Activated CD4-positive, CD25-positive, alpha-beta regulatory T cell (primary cell): ENCODE results near the gene CCL3.
"Not testable (repeated sequence)": the region's sequence is repeated elsewhere in the genome, so short reads cannot be mapped to it uniquely, and the experiment has no call there.

Source experiments
- DNase-seq, 4 experiments: peaks; one replicate each; lab custom pipeline; 2025; lab: John Stamatoyannopoulos, UW

CCL3 gene

DNA sequence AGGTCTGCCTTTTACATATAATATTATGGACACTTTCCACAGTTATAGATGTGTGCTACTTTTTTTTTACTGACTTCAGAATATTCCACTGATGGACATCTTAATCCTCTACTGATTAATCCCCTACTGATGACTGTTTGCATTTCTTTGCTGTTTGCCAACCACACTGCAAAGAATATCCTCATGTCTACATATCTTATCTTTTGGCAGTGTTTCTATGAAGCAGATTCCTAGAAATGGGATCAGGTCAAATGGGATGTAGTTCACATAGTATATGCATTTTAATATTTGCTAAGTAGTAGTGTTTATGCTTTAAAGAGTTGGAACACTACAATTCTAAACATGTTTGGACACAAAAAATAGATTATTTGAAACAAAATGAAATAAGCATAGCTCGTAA lies 3.2 kb downstream of the CCL3 start:
- no peak for DNase-seq

DNA sequence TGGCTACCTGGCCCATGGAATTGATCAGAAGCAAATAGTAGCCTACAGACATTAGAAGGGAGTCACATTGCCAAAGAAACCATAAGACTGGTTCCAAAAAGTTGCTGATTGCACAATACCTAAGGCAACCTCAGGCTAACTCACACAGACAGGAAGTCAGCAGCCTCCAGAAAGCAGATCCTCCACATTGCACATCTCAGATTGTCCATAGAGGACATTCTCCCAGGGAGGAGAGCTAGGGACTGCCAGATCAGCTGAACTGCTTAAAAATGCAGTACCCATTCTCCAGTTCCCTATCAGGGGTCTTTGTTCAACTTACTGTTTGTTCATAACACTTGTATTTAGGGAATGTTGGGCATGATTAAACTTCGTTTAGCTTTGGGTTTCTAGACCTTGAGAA lies 4.2 kb downstream of the CCL3 start:
- no peak for DNase-seq

DNA sequence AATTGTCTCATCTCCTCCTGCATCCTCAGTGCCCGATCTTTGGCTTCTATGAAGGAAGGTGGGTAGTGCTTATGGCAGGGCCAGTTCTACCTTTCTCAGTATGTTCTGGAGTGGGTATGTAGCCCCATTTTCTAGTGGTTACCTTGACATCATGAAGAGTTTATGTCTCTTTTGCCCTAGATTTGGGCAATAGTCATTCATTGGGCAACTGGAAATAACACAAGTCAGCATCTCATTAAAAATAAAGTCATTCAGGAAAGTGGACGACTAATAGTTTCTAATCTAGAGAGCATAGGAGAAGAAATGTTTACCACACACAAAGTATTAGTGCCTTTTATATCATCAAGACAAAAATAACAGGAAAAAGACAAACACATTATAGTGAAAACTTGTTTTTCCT lies 6.3 kb downstream of the CCL3 start:
- not testable (repeated sequence) for DNase-seq

DNA sequence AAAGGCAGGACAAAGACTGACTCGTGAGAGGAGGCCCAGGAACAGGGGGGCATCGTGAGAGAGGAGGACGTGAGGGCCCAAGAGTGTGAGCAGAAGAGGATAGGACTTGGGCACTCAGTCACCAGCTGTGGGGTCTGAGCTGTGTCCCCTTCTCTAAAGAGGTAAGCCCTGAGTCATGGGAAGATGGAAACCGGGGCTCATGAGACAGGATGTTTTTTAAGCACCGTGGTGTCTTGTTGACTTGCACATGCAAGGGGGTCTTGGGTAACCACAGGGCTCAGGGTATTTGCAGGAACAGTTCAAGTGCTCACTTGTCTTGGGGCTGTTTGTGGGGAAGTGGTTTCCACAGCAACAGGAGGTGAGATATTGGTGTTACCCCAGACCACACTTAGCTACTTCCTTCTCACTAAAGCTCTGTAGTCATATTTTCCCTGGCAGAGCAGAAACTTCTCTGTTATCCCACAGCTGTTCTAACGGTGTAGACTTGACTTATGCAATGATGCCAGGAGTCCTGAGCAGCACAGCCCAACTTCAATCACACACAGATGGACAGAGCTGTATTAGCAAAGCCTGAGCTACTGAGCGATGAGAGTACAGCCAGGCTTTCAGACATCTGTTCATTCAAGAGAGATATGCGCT lies 7.3 kb downstream of the CCL3 start:
- not testable (repeated sequence) for DNase-seq

DNA sequence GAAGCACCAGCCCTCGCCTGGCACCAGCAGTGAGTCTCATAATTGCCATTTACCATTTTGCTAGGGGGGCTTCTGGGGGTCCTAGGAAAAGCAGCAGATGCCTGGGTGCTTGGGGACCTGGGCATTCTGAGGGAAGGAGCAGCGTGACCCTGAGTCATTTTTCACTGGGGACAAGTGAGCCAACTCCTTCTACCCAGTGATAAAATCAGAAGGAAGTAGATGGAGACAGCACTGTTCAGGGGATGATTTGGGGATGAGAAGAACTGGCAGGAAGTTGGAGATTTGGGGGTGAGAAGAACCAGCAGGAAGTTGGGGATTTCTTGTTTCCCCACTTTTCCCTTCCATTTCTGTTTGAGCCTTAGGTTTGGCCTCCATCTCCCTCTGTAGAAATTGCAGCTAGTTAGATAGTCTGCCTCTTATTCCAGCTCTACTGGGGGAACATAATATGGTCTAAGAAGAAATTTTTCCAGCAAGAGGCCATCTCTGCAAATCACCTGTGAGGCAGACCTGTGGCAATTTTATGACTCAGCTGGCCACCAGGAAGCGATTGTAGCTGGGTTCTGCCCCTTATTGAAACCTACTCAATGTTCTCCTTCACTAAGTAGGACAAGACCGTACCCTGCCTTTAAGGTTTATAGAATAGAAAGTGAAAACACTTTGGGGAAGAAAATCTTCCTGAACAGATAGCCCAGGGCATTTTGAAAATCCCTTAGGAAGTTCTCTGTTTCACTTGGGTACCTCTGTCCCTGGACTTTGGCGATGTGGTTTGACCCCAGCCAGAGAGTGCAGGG lies 8.1 kb downstream of the CCL3 start:
- not testable (repeated sequence) for DNase-seq

DNA sequence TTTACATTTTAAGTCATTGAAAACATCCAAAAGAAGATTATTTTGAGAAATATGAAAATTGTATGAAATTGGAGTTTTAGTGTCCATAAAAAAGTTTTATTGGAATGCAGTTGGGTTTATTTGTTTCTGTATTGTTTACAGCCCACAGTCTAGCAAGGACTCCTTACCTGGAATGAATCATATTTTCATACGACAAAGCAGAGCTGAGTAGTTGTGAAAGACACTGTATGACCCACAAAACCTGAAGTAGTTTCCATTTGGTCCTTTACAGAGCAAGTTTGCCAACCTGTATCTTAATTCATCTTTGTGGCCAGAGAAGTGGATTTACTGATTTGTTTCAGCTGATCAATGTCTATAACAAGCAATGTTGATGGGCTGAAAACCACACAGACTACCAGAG lies 15.6 kb downstream of the CCL3 start:
- no peak for DNase-seq

DNA sequence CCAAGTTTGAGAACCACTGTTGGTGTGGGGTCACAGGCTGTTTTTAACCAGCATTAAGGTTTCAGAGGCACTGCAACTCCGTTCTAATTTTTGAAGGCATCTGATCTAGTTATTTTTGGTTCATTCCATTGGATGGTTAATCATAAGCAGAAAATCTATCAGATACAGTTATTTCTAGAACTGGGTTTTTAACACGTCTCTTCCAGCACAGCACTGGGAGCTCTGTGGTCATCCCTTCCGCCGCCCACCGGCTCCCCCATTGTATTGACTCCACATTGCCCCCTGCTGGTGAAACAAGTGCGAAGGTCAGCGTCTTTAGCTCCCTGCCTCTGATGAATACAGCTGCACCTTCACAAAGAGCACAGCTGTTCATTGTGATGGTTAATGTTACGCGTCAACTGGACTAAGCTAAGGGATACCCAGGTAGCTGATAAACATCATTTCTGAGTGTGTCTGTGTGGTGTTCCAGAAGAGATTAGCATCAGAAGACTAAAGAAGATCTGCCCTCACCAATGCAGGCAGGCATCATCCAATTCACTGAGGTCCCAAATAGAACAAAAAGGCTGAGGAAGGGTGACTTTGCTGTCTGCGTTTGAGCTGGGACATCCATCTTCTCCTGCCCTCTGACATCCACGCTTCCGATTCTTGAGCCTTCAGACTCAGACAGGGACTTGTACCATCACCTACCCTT lies 17.4 kb downstream of the CCL3 start:
- DNase-seq = peak in 3 of 4 experiments; percentile 4 to 35 (median 9)

DNA sequence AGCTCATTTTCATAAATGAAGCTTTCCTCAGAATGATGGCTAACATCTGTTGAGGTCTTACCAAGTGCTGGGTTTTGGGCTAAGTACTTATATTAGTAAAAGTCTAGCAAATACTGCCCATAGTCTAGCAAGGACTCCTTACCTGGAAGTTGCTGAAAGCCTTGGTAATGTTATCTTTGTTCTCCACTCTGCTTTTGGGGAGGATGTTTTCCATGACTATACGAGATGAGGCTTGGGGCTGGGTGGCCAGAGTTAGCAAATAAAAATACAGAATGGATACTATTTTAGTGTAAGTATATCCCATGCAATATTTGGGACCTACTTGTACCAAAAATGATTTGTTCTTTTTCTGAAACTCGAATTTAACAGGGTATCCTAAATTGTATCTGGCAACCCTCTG lies 18.2 kb downstream of the CCL3 start:
- DNase-seq = no peak

DNA sequence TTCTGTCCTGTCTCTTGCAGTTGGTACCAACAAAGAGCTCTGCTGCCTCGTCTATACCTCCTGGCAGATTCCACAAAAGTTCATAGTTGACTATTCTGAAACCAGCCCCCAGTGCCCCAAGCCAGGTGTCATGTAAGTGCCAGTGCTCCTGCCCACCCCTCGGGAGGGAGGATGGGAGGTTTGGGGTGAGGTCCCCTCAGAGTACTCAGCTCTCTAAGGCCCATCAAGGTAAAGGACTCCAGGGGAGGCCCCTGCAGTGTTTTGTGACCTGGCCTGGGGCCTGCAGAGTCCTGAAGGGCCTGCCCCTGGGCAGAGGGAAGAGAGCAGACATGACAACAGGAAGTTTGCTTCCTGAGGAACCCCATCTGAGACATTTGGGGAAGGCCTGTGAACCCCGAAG lies 19.5 kb downstream of the CCL3 start:
- no peak for DNase-seq

DNA sequence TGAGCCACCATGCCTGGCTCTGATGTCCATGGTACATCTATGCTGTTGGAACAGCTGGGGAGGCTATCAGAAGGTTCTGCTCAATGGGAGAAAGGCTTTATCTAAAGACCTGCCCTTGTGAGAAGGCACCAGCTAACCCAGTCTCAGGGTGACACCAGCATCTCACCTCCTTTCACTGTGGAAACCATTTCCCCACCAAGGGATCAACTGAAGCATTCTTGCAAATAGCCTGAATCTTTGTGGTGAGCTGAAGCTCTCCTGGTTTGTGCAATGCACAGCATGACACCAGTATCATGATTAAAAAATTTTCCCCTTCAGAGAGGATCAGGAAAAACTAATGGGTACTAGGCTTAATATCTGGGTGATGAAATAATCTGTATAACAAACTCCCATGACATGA lies 20.8 kb downstream of the CCL3 start:
- DNase-seq = no peak

DNA sequence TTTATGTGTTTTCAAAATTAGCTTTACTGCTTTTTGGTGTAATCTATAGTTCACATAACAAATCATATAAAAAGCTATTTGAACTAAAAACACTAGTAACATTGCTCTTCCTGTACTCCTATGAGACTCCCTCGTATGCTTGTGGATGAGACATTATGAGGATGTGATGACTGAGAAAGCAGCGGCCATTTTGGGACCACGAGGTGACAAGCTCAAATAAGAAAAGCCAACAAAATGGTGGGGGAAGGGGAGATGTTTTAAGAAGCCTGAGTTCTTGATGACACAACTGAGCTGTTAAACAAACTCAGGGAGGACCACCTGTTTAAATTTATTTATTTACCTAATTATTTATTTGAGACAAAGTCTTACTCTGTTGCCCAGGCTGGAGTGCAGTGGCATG lies 21.4 kb downstream of the CCL3 start:
- DNase-seq = no peak

DNA sequence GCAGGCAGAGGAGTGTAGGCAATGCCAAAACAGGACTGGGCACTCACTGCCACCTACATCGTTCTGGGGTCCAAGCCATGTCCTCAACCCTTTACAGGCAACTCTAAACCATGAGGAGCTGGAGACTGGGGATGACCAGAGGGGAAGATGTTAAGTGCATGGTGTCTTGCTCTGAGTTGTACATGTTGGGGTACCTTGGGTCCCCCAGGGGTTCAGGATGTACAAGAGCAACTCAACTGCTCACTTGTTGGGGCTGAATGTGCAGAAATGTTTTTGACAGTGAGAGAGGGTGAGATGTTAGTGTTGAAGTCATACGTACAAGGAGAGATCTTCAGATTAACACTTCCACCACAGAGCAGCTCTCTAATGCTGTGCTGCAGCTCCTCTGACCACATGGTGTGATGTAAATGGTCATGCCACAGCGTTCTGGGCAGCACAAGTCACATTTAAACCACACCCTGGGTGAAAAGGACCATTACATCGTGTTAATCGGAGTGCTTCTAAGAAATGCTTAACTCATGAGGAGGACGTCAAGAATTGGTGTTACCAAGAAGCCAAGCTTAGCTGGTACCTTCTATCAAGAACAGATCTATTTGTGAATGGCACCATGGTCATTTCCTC lies 23.5 kb downstream of the CCL3 start:
- DNase-seq = no peak

DNA sequence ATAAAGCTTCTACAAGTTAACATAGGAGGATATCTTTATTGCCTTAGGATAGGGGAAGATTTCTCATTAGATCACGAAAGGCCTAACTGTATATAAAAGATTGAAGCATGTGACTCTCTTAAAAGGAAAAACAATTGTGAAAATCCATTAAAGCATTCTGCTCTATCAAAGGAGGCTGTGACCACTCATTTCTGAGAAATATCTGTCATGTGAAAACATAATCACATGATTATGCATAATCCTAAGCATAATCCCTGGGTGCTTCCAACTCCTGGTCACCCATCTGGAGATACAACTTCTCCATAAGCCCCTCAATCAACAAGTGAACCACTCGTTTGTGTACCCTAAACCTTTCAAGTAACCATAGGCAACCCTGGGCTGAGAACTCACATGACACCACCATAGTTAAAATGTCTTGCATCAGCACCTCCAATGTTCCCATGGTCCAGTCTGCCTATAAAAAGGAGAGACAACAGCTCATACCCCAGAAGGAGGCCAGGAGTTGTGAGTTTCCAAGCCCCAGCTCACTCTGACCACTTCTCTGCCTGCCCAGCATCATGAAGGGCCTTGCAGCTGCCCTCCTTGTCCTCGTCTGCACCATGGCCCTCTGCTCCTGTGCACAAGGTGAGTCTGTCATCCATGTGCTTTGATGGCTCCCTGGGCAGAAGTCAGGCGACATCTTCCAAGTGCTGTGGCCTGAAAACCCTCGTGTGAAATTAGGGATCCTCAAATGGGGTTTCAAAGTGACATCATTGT lies 26.0 kb downstream of the CCL3 start, which contains the start of gene CCL18:
CCL18 (plus strand) TSS at position 487 of the 756 bp plus-strand sequence; CDS start at position 558, 71 bp downstream.
- DNase-seq = no peak

DNA sequence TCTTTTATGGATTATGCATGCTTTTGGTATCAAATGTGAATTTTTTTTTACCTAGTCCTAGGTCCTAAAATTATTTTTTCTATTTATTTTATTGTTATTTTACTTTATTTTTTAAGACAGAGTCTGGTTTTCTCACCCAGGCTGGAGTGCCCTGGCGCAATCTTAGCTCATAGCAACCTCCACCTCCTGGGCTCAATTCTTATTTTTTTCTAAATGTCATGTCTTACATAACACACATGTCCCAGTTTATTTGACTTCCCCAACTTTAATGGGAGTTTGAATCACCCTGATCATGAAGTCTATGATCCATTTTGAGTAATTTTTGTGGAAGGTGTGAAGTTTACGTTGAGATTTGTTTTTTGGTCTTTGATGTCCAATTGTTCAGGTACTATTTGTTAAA lies 29.1 kb downstream of the CCL3 start:
- DNase-seq = no peak

DNA sequence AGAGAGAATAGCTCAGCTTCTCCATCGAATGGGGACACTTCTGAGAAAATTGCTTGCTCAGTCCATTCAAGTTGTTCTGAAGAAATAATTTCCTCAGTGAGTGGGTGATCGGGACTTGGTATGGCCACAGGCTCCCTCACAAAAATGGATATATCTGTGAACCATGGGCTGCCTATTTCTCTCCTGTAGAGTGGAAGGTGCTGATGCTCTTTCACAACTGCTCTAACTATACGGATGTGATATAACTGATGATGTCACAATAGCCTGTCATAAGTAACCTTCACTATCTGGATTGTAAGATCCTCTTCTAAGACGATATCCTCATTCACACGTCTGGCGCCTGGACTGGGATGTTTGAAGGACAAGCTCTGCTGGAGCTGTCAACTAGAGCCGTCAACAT lies 30.5 kb downstream of the CCL3 start:
- no peak for DNase-seq

DNA sequence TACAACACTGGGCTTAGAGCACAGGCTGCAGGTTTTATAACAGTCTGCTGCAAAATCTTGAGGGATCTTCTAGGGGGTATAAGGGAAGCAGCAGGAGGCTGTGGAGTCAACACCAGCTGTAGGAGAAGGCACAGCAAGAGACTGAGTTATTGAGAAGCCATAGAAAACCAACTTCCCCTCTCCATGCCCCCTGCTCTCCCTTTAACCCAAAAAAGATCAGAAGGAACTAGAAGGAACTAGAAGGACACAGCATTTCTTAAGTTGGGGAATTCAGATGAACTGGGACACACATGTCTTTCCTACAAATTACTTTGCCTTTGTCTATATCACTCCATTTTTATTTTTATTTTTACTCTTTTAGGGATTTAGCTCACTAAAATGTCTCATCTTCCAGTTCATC lies 32.0 kb downstream of the CCL3 start:
- no peak for DNase-seq

DNA sequence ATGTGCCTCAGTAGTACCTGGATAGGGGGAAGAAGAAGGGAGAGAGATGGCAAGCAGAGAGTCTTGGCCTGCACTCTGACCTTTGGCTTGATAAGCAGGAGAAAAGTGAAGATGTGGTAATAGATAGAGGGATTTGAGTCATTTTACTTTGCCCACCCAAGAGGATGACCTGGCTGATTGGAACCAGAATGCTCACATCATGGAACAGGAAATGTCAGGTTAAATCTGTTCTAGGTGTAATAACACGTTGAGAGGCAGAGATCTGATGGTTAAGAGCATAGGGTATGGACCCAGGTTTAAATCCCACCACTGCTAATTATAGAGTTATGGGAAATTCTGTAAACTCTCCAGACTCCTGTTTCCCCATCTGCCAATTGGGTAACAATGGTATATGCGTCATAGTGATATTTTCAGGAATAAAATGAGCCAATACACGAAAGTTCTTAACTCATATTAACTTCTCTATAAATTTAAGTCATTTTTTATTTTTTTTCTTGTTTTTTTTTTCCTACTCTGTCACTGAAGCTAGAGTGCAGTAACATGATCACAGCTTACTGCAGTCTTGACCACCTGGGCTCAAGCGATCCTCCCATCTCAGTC lies 33.9 kb downstream of the CCL3 start:
- DNase-seq = no peak

DNA sequence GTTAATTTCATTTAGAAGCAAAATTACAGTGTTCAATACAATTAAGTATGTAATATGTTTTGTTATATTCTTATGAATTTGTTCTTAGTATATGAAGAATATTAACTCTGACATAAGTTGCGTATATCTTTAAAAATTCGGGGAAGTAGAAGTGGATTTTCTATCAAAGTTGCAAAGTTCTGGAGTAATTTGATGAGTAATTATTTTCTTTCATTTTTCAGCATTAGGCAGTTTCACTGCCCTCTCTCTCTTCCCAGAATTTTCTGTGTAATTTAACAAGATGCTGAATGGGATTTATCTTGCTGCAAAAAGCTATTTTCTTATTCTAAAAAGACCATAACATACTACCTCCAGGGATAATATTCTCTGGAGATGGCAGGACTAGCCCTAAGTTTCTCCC lies 34.8 kb downstream of the CCL3 start:
- no peak for DNase-seq

DNA sequence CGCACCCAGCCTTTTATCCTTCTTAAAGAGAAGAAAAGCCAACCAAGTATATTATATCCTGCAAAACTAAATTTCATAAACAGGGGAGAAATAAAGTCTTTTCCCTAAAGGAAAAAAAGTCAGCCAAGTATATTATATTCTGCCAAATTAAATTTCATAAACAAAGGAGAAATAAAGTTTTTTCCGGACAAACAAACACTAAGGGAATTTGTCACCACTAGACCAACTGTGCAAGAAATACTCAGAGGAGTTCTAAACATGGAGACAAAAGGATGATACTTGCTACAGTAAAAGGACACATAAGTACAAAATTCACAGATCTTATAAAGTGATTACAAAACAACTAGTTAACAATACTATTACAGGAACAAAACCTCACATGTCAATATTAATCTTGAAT lies 40.3 kb downstream of the CCL3 start:
- no peak for DNase-seq

DNA sequence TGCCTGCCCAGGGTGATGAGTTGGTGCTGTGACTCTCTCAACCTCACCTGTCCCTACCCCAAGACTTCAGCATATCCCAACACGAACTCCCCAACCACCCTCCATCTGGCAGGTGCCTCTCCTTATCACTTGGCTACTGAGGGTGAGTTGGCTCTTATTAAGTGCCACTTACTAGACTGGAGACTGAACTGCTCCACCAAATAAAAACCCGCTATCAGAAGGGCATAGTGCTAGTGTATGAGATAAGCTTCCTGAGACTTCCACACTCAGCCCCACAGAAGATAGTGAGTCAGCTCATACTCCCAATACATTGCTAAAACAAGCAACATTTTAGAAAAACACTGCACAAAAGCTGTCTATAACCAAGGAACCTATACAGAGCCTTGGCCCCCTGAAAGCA lies 41.9 kb downstream of the CCL3 start:
- DNase-seq = no peak
